ENCODE measurements around the gene STOX2.

Gene STOX2, protein sequence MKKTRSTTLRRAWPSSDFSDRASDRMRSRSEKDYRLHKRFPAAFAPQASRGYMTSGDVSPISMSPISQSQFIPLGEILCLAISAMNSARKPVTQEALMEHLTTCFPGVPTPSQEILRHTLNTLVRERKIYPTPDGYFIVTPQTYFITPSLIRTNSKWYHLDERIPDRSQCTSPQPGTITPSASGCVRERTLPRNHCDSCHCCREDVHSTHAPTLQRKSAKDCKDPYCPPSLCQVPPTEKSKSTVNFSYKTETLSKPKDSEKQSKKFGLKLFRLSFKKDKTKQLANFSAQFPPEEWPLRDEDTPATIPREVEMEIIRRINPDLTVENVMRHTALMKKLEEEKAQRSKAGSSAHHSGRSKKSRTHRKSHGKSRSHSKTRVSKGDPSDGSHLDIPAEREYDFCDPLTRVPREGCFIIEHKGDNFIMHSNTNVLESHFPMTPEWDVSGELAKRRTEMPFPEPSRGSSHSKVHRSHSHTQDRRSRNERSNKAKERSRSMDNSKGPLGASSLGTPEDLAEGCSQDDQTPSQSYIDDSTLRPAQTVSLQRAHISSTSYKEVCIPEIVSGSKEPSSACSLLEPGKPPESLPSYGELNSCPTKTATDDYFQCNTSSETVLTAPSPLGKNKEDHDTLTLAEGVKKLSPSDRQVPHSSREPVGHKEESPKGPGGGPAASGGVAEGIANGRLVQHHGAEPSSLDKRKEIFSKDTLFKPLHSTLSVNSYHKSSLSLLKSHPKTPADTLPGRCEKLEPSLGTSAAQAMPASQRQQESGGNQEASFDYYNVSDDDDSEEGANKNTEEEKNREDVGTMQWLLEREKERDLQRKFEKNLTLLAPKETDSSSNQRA (N-terminal part only)

DNA sequence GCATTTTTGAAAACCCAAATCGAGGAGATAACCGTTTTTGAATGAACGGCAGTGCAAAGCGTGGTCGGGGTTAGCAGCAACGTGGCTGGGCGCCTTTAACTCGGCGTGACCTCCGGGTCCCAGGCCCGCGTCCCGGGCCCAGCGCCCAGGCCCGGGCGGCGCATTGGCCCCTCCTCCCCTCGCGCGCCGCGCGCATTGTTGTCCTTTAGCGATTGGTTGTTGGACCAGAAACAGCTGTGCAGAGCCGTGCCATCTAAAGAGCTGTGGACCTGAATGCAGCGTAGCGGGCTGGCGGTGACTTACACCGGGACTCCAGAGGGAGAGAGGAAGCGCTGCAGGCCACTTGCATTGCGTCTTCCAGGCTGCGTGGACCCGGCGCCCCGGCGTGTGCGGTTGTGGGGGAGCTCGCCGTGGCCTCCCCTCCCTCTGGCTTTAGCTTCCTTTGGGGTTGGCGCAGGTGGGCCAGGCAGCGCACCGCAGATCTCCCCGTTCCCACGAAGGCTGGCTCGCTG is at the start of gene STOX2:
STOX2 (plus strand) TSS at position 227 of the 512 bp plus-strand sequence. CDS start 1,484 bp downstream, outside the sequence.
- DNase-seq (ENCODE audit: low spot score) = no peak

GRCh38 chr4:183855323-183856190 is 49.5 kb upstream of the STOX2 start:
- DNase-seq (ENCODE audit: low spot score) = no peak

DNA sequence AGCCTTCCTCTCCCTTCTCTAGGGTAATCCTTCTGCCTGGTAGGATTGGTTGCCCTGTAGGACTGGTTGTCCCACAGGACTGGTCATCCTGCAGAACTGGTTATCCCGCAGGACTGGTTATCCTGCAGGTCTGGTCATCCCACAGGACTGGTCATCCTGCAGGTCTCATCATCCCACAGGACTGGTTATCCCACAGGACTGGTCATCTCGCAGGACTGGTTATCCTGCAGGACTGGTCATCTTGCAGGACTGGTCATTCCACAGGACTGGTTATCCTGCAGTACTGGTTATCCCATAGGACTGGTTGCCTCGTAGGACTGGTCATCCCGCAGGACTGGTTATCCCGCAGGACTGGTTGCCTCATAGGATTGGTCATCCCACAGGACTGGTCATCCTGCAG is 48.1 kb upstream of the STOX2 start:
- no peak for DNase-seq (ENCODE audit: low spot score)

GRCh38 chr4:183858011-183858615 is 47.0 kb upstream of the STOX2 start:
- no peak for DNase-seq (ENCODE audit: low spot score)

GRCh38 chr4:183860119-183860518 is 45.0 kb upstream of the STOX2 start:
- no peak for DNase-seq (ENCODE audit: low spot score)

DNA sequence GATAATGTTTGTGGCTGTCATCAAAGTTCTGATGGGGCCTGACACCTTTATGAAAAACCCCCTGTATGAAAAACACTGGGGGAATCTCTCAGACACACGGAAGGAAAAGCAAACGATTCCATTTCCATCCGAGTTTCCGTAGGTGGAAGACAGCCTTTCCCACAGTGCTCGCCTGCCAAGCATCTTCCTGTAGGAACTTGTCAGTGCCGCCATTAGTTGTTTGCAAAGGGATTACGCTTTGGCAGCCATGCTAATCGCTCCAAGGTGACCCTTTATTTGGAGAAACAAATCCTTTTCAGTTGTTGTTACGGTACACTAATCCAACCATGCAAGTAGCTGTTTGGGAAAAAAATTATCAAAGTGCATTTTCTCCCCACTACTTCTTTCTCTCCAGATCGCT is 44.4 kb upstream of the STOX2 start:
- DNase-seq (ENCODE audit: low spot score) = no peak

- DNase-seq (ENCODE audit: low spot score) = no peak
Measured at GRCh38 chr4:183861426-183861825, 43.7 kb upstream of the STOX2 start.

- DNase-seq (ENCODE audit: low spot score) = no peak
Measured at GRCh38 chr4:183863155-183863825, 41.8 kb upstream of the STOX2 start.

DNA sequence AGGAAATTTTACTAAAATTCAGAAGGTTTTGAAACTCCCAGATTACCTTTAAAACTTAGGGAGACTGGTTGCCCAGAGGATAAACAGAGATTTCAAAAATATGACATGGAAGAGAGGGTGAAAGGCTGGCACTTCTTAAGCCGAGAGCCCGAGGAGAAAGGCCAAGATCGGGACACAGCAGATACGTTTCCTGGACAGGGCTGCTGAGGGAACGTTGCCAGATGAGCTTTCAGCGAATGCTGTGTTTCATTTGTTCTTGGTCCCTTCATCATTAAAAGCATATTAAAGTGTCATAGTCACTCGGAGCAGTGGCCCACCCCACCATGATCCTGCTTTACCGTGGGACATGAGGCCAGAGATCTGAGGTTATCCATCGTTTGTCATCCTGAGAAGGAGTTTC is 37.9 kb upstream of the STOX2 start:
- no peak for DNase-seq (ENCODE audit: low spot score)

DNA sequence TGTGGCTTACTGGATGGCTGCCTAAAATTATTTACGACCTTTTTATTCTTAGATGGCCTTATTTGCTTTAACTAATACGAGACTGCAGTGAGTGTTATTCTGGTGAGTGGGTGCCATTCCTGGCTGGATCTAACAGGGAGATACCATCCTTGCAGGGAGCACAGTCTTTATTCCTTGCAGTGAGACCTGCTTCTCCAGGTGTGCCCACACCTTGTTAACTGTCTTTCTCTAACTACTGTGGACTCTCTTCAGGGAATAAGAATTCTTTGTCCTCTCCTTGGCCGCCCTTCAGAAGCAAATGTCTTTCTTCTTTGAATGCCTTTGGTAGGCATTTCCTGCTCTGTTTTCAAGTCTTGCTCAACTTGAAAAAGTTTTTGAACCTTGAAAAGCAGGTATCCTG is 34.1 kb upstream of the STOX2 start:
- DNase-seq (ENCODE audit: low spot score) = no peak

DNA sequence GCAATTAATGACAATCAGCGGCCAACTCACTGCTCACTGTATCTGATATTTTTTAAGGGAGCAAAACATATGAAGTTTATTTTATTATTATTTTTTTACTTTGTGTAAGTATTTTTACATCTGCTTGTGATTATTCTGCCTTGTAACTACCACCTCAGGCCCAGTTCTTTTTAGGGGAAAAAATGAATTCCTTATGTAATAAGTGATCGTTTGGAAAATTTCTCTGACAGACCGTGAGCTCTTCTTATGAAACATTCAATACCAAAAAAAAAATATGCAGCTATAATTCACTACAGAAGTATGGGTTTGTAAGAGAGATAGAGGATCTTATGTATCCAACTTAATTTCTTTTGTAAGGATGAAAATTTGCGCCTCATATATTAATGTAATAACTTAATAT is 33.5 kb upstream of the STOX2 start:
- DNase-seq (ENCODE audit: low spot score) = no peak

DNA sequence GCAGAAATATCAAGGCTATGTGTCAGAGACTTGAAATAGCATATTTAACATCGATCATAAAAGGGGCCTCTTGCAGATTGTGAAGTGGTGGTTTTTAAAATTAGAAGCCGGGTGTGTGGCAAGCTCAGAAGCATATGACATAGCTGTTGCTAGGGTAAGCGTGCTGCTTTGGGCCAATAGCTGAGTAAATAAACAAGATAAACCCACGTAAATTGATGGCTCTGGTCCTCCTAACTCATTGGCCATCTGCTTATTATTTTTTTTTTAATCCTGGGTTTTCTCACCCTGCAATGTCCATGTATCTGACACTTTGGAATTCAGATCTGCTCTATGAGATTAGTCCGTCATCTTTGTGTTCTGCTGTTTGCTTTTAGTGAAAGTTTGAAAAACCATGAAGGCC is 32.6 kb upstream of the STOX2 start:
- no peak for DNase-seq (ENCODE audit: low spot score)

GRCh38 chr4:183873409-183874185 is 31.5 kb upstream of the STOX2 start:
- no peak for DNase-seq (ENCODE audit: low spot score)

DNA sequence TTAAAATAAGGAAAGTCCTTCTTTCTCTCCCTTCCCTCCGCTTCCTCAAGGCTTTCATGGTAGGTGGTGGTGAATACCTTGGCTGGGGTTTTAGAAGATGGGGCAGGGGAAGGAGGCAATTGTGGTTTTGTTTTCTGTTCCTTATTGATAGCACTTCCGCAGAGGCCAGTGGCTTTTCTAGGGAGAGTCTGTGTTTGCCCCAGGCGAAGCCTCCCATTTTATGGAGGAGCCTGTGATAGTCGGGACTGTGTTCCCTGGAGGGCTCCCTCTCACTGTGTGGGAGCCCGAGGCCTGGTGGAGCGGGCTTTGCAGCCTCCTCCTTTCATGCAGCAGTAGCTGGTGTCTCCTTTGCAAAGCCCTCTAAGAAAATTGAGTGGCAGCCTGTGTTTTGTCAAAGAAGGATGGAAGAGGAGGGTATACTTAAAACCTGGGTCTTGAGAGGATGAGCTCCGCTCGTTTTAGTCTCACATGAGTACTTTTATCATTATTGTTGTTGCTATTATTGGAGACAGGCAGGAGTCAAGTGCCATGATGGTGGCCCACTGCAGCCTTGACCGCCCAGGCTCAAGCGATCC is 29.8 kb upstream of the STOX2 start:
- DNase-seq (ENCODE audit: low spot score) = no peak

GRCh38 chr4:183876268-183876934 is 28.7 kb upstream of the STOX2 start:
- DNase-seq (ENCODE audit: low spot score) = no peak

DNA sequence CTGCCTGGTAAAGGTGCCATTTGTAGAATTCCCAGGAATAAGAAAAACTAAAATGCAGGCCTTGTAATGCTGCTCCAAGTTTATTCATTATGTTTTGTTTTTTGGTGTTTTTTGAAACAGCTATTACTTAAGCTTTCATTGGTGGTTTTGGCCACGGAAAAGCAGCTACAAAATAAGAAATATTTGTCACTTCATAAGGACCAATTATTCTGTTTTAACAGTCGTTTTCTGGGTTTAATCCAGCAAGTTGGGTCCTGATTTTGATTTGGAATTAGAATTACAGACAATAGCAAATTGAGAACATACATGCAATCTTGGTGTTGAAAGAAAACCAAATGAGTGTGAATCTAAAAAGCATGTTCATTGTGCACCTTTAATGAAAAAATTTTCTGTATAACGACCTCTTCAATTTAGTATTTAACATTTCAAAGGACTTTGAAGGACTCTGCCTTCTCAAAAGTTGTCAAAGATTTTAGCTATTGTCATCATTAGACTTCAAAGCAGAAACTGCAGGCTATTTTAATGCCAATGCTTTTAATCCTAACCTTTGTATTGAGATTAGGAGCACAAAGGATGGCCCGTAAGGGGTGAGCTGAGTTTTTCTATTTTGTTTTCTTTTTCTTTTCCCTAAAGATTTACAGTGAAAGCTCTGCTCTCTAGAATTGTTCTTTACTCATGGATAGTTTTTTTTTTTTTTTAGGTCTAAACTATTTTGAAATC is 26.7 kb upstream of the STOX2 start:
- no peak for DNase-seq (ENCODE audit: low spot score)

DNA sequence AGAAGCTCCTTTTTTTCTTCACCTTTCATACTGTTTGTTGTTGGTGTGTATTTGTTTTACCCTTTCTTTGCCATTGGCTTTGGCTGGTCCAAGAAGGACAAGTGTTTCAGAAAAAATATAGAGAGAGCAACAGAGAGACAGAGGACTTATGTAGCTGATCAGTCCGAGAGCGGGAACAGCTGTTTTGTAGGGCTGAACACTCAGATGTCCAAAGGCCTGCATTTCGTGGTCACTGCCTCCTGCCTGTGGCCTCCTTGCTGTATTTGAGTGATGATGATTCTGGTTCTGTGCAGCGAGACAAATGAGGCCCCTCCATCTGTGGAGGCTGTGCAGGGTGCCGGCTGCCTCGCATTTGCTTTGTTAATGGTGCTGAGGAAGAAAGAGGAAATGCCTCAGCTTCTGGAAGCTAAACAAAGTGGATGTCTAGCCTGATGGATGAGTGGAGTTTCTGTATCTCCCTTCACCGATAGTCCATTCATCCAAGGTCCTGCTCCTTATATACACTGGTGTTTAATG is 19.8 kb upstream of the STOX2 start:
- no peak for DNase-seq (ENCODE audit: low spot score)

- DNase-seq (ENCODE audit: low spot score) = no peak
Measured at GRCh38 chr4:183887351-183887750, 17.8 kb upstream of the STOX2 start.

Measured in COLO829 (cell line).